ENCODE data around the gene XYLB. TPM values are rescaled to one million over a fixed set of nuclear protein-coding genes. Genes with fewer than 3 reads are reported as not detected.

XYLB gene
- total RNA-seq, 1 experiment from 2014 or later: 3.3 TPM

GRCh38 chr3:38446085-38446686, 99.6 kb downstream of the XYLB start:
- H3K27ac Mint-ChIP-seq: no peak overlapping the region
- ChIA-PET POLR2A (no interaction called here), CTCF (interaction anchor here (1.2 kb wide), 1 partner anchor 99 kb away, joined by 3 read pairs; the partner anchor contains the start of gene XYLB)
- H3K27me3 Mint-ChIP-seq (ENCODE audit: low read depth): no peaks in the 10 kb centered on the region; the same call in 1 of the 2 replicates
- no peak for ATAC-seq
- H3K9me3 Mint-ChIP-seq: peaks cover 38% of the 10 kb centered on the region
- DNase-seq (ENCODE audit: low spot score): no peak
- no peak overlapping the region for H3K4me3 Mint-ChIP-seq
- H3K36me3 Mint-ChIP-seq: peaks cover 8% of the 10 kb centered on the region
- TF ChIP-seq AFF4 (CRISPR knock-in tag; IDR thresholded peaks at IDR 0.05; ENCODE audit: borderline replicate concordance): no peak
- no peak for TF ChIP-seq IRF2 (CRISPR knock-in tag; IDR thresholded peaks at IDR 0.05; ENCODE audit: borderline replicate concordance, low read depth)
- no peak for TF ChIP-seq CREB1 (CRISPR knock-in tag; IDR thresholded peaks at IDR 0.05)
- no peak for TF ChIP-seq MXD4 (CRISPR knock-in tag; IDR thresholded peaks at IDR 0.05; ENCODE audit: borderline replicate concordance)
- TF ChIP-seq KAT7 (CRISPR knock-in tag; IDR thresholded peaks at IDR 0.05; ENCODE audit: borderline replicate concordance): no peak
- TF ChIP-seq E2F4 (CRISPR knock-in tag; IDR thresholded peaks at IDR 0.05; ENCODE audit: borderline replicate concordance, low read depth): no peak
- no peak for TF ChIP-seq ZNF263 (CRISPR knock-in tag; IDR thresholded peaks at IDR 0.05; ENCODE audit: low read depth)
- no peak for TF ChIP-seq ETV6 (CRISPR knock-in tag; IDR thresholded peaks at IDR 0.05)
- no peaks in the 10 kb centered on the region for H3K4me1 Mint-ChIP-seq

DNA sequence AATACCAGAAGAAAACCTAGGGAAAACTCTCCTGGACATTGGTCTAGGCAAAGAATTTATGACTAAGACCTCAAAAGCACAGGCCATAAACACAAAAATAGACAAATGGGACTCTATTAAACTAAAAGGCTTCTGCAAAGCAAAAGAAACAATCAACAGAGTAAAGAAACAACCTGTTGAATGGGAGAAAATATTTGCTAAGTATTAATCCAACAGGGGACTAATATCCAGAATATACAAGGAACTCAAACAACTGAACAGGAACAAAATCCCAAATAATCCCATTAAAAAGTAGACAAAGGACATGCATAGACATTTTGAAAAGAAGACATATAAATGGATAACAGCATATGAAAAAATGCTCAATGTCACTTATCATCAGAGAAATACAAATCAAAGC, 100.2 kb downstream of the XYLB start:
- no peak for ATAC-seq
- Mint-ChIP-seq H3K4me1 (no peaks in the 10 kb centered on the region), H3K4me3 (no peak overlapping the region), H3K36me3 (peaks cover 8% of the 10 kb centered on the region), H3K9me3 (peaks cover 38% of the 10 kb centered on the region), H3K27me3 (ENCODE audit: low read depth) (no peaks in the 10 kb centered on the region; the same call in 1 of the 2 replicates), H3K27ac (no peak overlapping the region)
- ChIA-PET CTCF (interaction anchor here (1.2 kb wide), 1 partner anchor 100 kb away, joined by 3 read pairs; the partner anchor contains the start of gene XYLB), POLR2A (no interaction called here)
- no peak for DNase-seq (ENCODE audit: low spot score)
- TF ChIP-seq, protein P1, sequence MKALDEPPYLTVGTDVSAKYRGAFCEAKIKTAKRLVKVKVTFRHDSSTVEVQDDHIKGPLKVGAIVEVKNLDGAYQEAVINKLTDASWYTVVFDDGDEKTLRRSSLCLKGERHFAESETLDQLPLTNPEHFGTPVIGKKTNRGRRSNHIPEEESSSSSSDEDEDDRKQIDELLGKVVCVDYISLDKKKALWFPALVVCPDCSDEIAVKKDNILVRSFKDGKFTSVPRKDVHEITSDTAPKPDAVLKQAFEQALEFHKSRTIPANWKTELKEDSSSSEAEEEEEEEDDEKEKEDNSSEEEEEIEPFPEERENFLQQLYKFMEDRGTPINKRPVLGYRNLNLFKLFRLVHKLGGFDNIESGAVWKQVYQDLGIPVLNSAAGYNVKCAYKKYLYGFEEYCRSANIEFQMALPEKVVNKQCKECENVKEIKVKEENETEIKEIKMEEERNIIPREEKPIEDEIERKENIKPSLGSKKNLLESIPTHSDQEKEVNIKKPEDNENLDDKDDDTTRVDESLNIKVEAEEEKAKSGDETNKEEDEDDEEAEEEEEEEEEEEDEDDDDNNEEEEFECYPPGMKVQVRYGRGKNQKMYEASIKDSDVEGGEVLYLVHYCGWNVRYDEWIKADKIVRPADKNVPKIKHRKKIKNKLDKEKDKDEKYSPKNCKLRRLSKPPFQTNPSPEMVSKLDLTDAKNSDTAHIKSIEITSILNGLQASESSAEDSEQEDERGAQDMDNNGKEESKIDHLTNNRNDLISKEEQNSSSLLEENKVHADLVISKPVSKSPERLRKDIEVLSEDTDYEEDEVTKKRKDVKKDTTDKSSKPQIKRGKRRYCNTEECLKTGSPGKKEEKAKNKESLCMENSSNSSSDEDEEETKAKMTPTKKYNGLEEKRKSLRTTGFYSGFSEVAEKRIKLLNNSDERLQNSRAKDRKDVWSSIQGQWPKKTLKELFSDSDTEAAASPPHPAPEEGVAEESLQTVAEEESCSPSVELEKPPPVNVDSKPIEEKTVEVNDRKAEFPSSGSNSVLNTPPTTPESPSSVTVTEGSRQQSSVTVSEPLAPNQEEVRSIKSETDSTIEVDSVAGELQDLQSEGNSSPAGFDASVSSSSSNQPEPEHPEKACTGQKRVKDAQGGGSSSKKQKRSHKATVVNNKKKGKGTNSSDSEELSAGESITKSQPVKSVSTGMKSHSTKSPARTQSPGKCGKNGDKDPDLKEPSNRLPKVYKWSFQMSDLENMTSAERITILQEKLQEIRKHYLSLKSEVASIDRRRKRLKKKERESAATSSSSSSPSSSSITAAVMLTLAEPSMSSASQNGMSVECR (CRISPR knock-in tag; IDR thresholded peaks at IDR 0.05; ENCODE audit: borderline replicate concordance): no peak
- TF ChIP-seq TEAD1 (CRISPR knock-in tag; IDR thresholded peaks at IDR 0.05) (no peak), ZNF281 (CRISPR knock-in tag; IDR thresholded peaks at IDR 0.05) (no peak), ZNF671 (CRISPR knock-in tag; IDR thresholded peaks at IDR 0.05) (no peak), NFYB (CRISPR knock-in tag; conservative IDR thresholded peaks at IDR 0.05; ENCODE audit: low read depth) (no peak), PRRX2 (CRISPR knock-in tag; IDR thresholded peaks at IDR 0.05) (no peak), ATF1 (CRISPR knock-in tag; IDR thresholded peaks at IDR 0.05) (no peak), CDX4 (CRISPR knock-in tag; IDR thresholded peaks at IDR 0.05; ENCODE audit: borderline replicate concordance) (no peak), NFATC4 (CRISPR knock-in tag; IDR thresholded peaks at IDR 0.05) (no peak), ESRRA (CRISPR knock-in tag; IDR thresholded peaks at IDR 0.05; ENCODE audit: borderline replicate concordance) (no peak)
- TF ChIP-seq, protein P2, sequence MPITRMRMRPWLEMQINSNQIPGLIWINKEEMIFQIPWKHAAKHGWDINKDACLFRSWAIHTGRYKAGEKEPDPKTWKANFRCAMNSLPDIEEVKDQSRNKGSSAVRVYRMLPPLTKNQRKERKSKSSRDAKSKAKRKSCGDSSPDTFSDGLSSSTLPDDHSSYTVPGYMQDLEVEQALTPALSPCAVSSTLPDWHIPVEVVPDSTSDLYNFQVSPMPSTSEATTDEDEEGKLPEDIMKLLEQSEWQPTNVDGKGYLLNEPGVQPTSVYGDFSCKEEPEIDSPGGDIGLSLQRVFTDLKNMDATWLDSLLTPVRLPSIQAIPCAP (CRISPR knock-in tag; IDR thresholded peaks at IDR 0.05): no peak
